Heart left ventricle (tissue), 16 donors: ENCODE results near the gene IKBIP. TPM values are rescaled to one million over a fixed set of nuclear protein-coding genes. Genes with fewer than 3 reads are reported as not detected.

Experiments
- ATAC-seq, 4 donors: fragments of 200-7000 bp; cut with Tn5 transposase; one replicate each; pipeline ENCODE4 v1.9.1; 2020 to 2022; ENCODE audit warnings: moderate library complexity in 4 of 4, mild to moderate bottlenecking in 3 of 4, moderate number of reproducible peaks in 1 of 4
- DNase-seq, 5 donors: peaks; one replicate each; pipeline ENCODE4 v3.0.0-alpha.2; 2020
- H3K27ac ChIP-seq, 12 donors: fragments of 200-600 bp; sonication (generic) in 4 of 12; one replicate each; pipeline versions ENCODE4 v1.5.0 to v1.8.0; 2016 to 2022; ENCODE audit warnings: mild to moderate bottlenecking in 2 of 12
- H3K27me3 ChIP-seq, 9 donors: fragments of 200-600 bp; sonication (generic) in 2 of 9; one replicate each; pipeline versions ENCODE4 v1.5.1 to v1.8.0; 2016 to 2022; ENCODE audit warnings: mild to moderate bottlenecking in 3 of 9
- H3K36me3 ChIP-seq, 9 donors: fragments of 200-600 bp; sonication (generic) in 2 of 9; one replicate each; pipeline versions ENCODE4 v1.5.0 to v1.8.0; 2018 to 2022; ENCODE audit warnings: mild to moderate bottlenecking in 2 of 9
- H3K4me1 ChIP-seq, 12 donors: fragments of 200-600 bp; sonication (generic) in 4 of 12; one replicate each; pipeline versions ENCODE4 v1.5.0 to v1.8.0; 2016 to 2022; ENCODE audit warnings: mild to moderate bottlenecking in 3 of 12
- H3K4me3 ChIP-seq, 12 donors: fragments of 200-600 bp; sonication (generic) in 4 of 12; one replicate each; pipeline versions ENCODE4 v1.5.0 to v1.8.0; 2017 to 2022; ENCODE audit warnings: mild to moderate bottlenecking in 9 of 12, moderate library complexity in 4 of 12
- H3K9me3 ChIP-seq, 12 donors: fragments of 200-600 bp; sonication (generic) in 4 of 12; one replicate each; pipeline versions ENCODE4 v1.5.0 to v1.8.0; 2016 to 2022; ENCODE audit warnings: mild to moderate bottlenecking in 1 of 12
- POLR2A ChIP-seq, 2 donors: fragments of 450-650 bp; IDR thresholded peaks; one replicate each; pipeline ENCODE4 v1.6.1; 2017; ENCODE audit warnings: antibody characterized with exemption in 2 of 2, mild to moderate bottlenecking in 2 of 2, moderate library complexity in 2 of 2
- WGBS, 4 donors: extraction: QIAGEN DNeasy Blood & Tissue Kit in 2 of 4; methylation state at CpG; one replicate each; pipeline versions ENCODE4 v1.1.5 to v1.1.7; 2013 to 2018; 5-methylcytosine and 5-hydroxymethylcytosine counted together
- intact Hi-C, 10 donors: fragments of 100-400 bp; cut with DNase I; formaldehyde crosslinking; loops; one replicate each; pipeline versions ENCODE4 v1.11.1 to v1.14.2; 2022
- polyA plus RNA-seq, 2 donors: library from polyadenylated mRNA; stranded (reverse); fragments of 200-250 nt; gene quantifications; one replicate each; pipeline ENCODE4 v1.2.3, GENCODE V29; 2013
- total RNA-seq, 9 donors: library from RNA; depleted of rRNA in 2 of 9; stranded (reverse); fragments of >200 nt in 2 of 9; fragmentation: NEBNext Ultra II Directional in 3 of 9; extraction: Animal tissue kit (Norgen Biotek cat#: 25700) in 3 of 9; gene quantifications; one replicate each; pipeline versions ENCODE4 v1.1.0 to v1.2.4, GENCODE V29; 2016 to 2023
- TF ChIP-seq, protein P1 (sequence below), 12 donors: fragments of 200-600 bp; sonication (generic) in 4 of 12; IDR thresholded peaks; one replicate each; pipeline versions ENCODE4 v1.5.0 to v1.8.0; 2018 to 2022; ENCODE audit warnings: antibody characterized with exemption in 12 of 12, mild to moderate bottlenecking in 5 of 12
- donor health status: ischemic (EF 13 %, LVEDD 7.1; RV severe dilation, severe dysfunction).
- donor health status: healthy with polysubstance abuse.
- donor health status: DM: no; HTN: yes; CAD: no.
- donor health status: DM: no; HTN: no; CAD: no.
- donor health status: ischemic (EF 25% LVEDD 6.9; RV normal size, moderate dysfunction).
- donor health status: ischemic (EF 25% LVEDD 5.7; RV mildly dilated, moderate dysfunction).
- donor health status: healthy.
- donor health status: DM: yes; HTN: yes; CAD: no.
- donor health status: ischemic (EF 35%, LVEDD 5.7; RV mildly dilated, moderate dysfunction).
- donor health status: nonischemic (EF 11% LVEDD 7.7; RV severe dilation, severe dysfunction).
- donor health status: DM: yes; HTN: yes; CAD: no.
- donor health status: PGD.
- donor health status: ischemic (EF 29% LVEDD 5.4; RV normal size, mild dysfunction).
- donor health status: nonischemic (EF 23%, LVEDD 6.1; RV moderate dilation, normal function).

Gene IKBIP
- total and polyA plus RNA-seq, 11 donors: 3.6 to 16.5 (median 5.2) TPM

DNA sequence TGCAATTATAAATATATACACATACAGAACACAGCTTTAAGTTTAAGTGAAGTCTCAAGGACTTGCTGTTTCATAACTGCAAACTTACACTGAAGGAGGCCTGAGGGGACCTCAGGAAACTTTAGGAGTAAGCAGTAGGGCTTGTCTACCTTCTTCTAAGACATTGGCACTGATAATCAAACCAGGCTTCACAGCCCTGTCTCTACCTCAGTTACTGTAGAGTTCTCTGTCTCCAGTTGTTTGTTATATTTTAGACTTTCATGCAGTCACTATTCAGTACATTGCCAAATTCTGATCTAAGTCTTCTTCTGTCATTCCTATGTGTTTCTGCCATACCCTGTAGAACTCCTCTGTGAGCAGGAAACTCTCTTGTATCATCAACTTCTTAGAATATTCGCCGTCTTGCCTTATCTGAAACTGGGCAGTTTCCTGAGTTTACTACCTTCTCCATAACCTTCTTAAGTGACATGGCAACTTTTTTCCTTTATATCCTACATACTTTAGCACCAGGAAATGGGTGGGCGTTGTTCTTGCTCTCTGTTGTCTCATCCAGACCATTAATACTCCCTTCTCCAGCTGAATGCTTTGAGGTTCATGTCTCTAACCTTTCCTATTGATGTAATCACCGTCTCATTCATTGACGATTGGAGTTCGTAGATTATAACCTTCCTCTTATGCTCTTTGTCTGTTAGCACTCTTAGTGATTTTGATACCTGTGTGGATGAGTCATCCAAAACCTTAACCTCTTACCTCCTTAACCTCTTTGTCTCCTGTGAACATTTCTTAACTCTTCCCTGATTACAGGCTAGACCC, 11.9 kb upstream of the IKBIP start:
- no peaks in the 10 kb centered on the region for H3K9me3 ChIP-seq
- H3K36me3 ChIP-seq: peaks cover 0 to 79% (median 55%) of the 10 kb centered on the region in 9 donors
- no peaks in the 10 kb centered on the region for H3K4me1 ChIP-seq
- no peaks in the 10 kb centered on the region for H3K27me3 ChIP-seq
- DNase-seq (no peak), ATAC-seq (no peak)
- intact Hi-C loops: loop anchor here in 3 of 10 donors (10.0 kb wide), 1 partner anchor 232 kb away; no protein-coding TSS in a partner anchor
- no peak overlapping the region for H3K27ac ChIP-seq
- WGBS, 4 donors: 67 to 73% (median 69%) methylated on average over 6 of the region's 6 CpGs
- no peak overlapping the region for H3K4me3 ChIP-seq
- TF ChIP-seq, protein P1, sequence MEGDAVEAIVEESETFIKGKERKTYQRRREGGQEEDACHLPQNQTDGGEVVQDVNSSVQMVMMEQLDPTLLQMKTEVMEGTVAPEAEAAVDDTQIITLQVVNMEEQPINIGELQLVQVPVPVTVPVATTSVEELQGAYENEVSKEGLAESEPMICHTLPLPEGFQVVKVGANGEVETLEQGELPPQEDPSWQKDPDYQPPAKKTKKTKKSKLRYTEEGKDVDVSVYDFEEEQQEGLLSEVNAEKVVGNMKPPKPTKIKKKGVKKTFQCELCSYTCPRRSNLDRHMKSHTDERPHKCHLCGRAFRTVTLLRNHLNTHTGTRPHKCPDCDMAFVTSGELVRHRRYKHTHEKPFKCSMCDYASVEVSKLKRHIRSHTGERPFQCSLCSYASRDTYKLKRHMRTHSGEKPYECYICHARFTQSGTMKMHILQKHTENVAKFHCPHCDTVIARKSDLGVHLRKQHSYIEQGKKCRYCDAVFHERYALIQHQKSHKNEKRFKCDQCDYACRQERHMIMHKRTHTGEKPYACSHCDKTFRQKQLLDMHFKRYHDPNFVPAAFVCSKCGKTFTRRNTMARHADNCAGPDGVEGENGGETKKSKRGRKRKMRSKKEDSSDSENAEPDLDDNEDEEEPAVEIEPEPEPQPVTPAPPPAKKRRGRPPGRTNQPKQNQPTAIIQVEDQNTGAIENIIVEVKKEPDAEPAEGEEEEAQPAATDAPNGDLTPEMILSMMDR (IDR thresholded peaks at IDR 0.05): no peak
- no peak for TF ChIP-seq POLR2A (IDR thresholded peaks at IDR 0.05)

DNA sequence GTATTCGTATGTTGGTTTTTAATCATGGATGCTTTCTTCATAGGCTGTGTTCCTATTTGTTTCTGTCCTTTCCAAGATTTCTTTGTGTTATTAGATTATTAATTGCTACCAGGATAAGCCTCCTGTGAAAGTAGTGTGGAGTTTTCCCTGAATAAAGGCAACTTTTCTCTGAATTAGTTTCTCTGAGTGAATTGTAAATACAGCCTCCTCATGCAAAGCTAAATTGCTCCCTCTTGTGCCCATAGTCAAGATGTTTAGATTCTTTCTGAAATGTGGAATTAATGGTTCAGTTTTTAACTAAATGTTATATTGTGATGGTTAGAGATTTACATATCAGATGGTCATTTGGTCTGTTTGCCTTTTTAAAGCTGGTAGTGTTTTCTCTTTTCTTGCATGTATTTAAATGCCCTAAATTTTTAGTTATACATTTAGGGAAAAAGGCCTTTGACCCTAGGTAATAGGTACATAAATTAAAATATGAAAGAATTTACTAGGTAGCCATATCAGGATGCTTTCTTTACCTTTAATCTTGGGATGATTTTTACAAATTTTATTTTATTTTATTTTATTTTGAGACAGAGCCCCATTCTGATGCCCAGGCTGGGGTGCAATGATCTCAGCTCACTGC, 9.4 kb upstream of the IKBIP start:
- 83 to 94% (median 92%) methylated on average over 1 of the region's 1 CpG for WGBS, 4 donors
- Histone ChIP-seq H3K27ac (no peak overlapping the region), H3K4me1 (no peaks in the 10 kb centered on the region), H3K27me3 (no peaks in the 10 kb centered on the region), H3K4me3 (no peak overlapping the region), H3K36me3 (peaks cover 0 to 79% (median 56%) of the 10 kb centered on the region in 9 donors), H3K9me3 (no peaks in the 10 kb centered on the region)
- DNase-seq: no peak
- ATAC-seq: no peak
- TF ChIP-seq POLR2A (IDR thresholded peaks at IDR 0.05): no peak
- TF ChIP-seq, protein P1 (IDR thresholded peaks at IDR 0.05): peak; percentile 42 to 72 (median 57)
- intact Hi-C loops: loop anchor here in 8 of 10 donors (2.0 to 10.0 kb wide), 3 partner anchors 87 to 229 kb away; no protein-coding TSS in a partner anchor

DNA sequence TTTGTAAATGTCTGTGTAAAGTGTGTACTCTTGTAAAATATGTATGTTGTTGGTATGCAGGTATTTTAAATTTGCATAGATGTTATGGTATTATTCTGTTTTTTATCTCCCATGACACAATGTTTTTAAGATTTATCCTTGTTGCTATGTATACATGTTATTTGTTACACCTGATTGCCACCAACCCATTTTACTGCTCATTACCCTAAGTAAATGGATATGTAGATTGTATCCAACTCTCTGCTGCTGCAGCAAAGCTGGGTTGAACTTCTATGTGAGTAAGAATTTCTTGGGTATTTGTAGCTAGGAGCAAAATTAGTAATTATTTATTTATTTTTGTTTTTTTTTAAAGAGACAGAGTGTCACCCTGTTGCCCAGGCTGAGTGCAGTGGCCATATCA, 6.7 kb upstream of the IKBIP start:
- intact Hi-C loops: loop anchor here in 7 of 10 donors (5.0 to 10.0 kb wide), 2 partner anchors 84 to 227 kb away; no protein-coding TSS in a partner anchor
- Histone ChIP-seq H3K36me3 (peaks cover 0 to 62% (median 46%) of the 10 kb centered on the region in 9 donors), H3K4me3 (no peak overlapping the region), H3K27me3 (no peaks in the 10 kb centered on the region), H3K4me1 (peaks cover 0 to 12% (median 8%) of the 10 kb centered on the region in 12 donors), H3K9me3 (no peaks in the 10 kb centered on the region), H3K27ac (no peak overlapping the region)
- TF ChIP-seq, protein P1 (IDR thresholded peaks at IDR 0.05): no peak
- no peak for TF ChIP-seq POLR2A (IDR thresholded peaks at IDR 0.05)
- ATAC-seq: no peak
- no peak for DNase-seq
